SHP77 (cell line): ENCODE measurements around the gene CYFIP2.

Experiments
- DNase-seq, 2 experiments: peaks; one replicate each; lab custom pipeline; 2025; lab: John Stamatoyannopoulos, UW

Gene CYFIP2

GRCh38 chr5:157258450-157258849, 7.5 kb upstream of the CYFIP2 start:
- DNase-seq = no peak

DNA sequence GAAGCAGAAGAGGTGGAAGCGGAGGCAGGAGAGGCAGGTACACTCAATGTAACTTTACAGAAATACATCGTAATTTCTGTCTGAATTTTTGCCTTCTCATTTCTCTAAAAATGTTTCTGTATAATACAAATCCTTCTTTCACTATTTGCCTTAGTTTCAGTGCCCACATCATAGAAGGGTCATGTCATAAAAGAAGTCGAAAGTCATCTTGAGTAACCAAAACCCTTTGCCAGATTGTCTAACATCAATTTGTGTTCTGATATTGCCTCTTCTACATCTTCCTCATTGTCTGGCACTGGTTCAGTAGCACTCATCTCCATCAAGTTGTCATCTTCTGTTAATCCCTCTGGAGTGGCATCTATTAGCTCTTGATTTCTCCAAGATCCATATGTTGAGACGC, 6.2 kb upstream of the CYFIP2 start:
- no peak for DNase-seq

GRCh38 chr5:157263496-157264090, 2.3 kb upstream of the CYFIP2 start:
- no peak for DNase-seq

GRCh38 chr5:157266286-157267007, 524 bp downstream of the CYFIP2 start:
- peak in 1 of 2 experiments; percentile 19 for DNase-seq

DNA sequence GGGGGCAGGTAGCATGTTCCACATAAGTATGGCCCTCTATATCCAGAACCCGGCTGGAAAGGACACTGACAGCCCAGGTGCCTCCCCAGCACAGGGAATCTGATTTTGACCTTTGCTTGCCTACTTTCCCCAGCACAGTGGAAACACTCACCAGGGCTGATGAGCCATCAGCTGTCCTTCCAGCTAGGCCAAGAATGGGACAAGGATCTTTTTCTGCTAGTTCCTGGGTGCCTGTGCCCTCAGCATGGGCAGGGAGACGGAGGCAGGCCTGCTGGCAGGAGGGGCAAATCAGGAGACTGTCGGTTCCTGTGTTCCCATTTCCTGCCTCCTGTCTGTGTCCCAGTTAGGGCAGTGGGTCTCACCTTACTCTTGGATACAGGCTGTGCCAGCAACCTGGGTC, 1.1 kb downstream of the CYFIP2 start:
- DNase-seq = no peak

GRCh38 chr5:157267761-157268480, 2.0 kb downstream of the CYFIP2 start:
- DNase-seq = no peak

DNA sequence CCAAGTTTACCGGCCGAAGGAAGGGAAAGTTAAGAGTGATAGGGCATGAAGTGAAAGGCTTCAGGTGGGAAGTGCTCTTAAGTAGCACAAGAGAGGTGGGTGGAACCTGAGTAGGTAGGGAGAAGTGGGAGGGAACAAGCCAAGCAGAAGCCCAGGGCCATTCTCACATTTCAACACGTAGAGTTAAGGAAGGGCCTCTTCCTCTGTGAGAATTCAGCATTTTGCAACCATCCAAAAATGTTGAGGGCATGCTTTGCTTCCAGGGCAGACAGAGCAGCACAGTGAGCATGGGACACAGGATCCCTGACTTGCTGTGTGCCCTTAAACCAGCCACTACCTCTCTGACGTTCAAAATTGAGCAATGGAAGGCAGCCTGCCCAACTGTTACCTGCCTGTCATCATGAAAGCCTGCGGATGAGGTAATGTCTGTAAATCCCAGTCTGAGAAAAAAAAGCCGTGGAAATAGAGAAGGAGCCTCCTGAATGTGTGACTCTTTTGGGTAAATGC, 3.3 kb downstream of the CYFIP2 start:
- no peak for DNase-seq

GRCh38 chr5:157269761-157270272, 3.9 kb downstream of the CYFIP2 start:
- no peak for DNase-seq

DNA sequence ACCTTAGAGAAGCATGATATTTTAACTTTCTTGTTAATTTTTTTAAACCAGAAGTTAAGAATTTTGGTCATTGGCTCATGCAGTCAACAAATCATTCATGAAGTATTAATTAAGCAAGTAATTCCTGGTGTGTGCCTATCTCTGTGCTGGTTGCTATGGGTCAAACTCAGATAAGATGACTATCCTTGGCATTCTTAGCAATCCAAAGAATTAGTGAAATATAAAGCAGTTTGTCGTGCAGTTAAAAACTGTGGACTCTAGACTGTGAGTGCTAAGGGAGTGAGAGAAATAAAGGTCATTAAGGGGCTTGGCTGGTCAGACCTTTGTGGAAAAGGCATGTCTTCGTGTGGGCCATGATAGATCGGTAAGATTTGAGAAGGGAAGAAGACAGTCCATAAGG, 4.8 kb downstream of the CYFIP2 start:
- no peak for DNase-seq

DNA sequence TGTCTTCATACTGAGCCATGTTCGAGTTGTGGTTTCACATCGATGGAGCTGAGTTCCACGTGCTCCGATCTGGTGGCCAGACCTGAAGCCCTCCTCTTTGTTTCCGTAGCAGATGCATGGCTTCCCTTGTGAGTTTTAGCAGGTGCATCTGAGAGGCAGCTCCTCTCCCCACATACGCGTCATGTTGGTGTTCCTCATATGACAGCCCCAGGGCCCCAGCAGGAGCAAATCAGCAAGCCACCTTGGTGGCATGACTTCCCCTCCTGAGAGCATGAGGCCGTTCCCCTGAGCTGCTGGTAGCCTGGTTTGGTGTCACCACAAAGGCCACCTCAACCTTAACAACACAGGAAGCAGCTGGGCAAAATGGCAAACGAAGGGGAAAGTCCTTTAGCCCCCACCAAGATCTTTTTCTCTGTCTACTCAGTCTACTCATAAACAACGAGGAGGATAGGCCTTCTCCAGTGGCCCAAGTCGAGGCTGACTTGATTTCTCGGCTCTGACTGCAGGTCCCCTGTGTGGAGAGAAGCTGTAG, 5.9 kb downstream of the CYFIP2 start:
- DNase-seq = no peak

- no peak for DNase-seq
Measured at GRCh38 chr5:157273131-157273556, 7.2 kb downstream of the CYFIP2 start.

- no peak for DNase-seq
Measured at GRCh38 chr5:157275403-157275802, 9.5 kb downstream of the CYFIP2 start.

GRCh38 chr5:157278319-157279037, 12.6 kb downstream of the CYFIP2 start:
- DNase-seq = no peak

DNA sequence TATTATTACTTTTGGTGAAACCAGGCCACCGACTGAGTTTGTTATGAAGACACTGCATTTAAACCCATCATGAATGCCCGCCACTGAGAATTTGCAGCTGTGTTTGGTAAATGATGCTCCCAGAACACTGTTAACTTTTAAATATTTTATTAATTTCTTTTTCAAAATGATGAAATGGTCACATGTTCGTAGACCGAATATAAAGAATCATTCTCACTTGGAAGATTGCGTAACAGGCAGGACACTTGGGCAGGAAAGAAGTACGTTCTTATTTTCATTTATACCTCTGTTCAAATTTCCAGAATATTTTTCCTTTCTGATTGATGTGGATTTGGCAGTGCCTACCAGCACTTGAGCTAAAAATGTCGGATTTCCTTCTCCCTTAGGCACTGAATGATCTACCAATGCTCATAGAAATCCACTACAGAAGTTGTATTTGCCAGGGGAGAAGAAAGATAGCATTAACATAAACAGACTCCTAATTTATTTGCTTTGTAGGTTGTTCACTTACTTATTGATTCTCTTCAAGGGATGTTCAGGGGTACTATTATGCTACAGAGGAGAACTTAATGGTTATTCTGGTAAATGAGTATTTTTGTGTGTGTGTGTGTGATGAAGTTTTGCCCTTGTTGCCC, 13.8 kb downstream of the CYFIP2 start:
- no peak for DNase-seq

GRCh38 chr5:157280927-157281326, 15.0 kb downstream of the CYFIP2 start:
- no peak for DNase-seq

- no peak for DNase-seq
Measured at GRCh38 chr5:157282150-157282549, 16.2 kb downstream of the CYFIP2 start.

- no peak for DNase-seq
Measured at GRCh38 chr5:157283434-157283833, 17.5 kb downstream of the CYFIP2 start.

DNA sequence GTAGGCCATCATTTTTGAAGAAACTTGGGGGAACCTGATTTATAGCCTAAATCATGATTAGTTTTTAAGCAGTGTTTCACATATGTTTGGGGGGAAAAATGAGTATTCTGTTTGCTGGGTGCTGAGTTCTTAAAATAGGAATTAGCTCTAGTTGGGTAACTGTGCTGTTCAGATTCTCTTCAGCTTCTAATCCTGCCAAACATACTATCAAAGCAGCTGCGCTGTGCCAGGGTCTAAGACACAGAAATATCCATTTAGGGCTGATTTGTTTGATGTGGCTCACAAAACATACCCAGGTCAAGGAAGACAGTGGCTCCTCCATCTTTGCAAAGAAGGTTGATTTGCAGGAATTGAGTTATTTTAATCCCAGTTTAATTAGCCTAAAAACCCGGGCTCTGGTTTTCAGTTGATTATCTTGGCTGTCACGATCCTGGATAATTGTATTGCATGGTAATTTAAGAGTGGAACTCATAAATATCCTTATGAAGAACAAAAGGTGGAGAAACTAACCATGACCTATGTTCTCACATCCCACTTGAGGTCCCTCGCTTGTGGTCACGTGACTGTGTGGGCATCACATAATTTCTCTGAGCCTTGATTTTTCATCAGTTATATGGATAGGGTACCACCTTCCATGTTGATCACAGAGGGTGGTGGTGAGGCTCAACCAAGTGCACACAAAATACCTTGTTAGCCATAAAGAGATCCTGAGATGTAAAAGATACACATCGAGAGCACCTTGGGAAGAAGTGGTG, 18.7 kb downstream of the CYFIP2 start:
- DNase-seq = no peak

DNA sequence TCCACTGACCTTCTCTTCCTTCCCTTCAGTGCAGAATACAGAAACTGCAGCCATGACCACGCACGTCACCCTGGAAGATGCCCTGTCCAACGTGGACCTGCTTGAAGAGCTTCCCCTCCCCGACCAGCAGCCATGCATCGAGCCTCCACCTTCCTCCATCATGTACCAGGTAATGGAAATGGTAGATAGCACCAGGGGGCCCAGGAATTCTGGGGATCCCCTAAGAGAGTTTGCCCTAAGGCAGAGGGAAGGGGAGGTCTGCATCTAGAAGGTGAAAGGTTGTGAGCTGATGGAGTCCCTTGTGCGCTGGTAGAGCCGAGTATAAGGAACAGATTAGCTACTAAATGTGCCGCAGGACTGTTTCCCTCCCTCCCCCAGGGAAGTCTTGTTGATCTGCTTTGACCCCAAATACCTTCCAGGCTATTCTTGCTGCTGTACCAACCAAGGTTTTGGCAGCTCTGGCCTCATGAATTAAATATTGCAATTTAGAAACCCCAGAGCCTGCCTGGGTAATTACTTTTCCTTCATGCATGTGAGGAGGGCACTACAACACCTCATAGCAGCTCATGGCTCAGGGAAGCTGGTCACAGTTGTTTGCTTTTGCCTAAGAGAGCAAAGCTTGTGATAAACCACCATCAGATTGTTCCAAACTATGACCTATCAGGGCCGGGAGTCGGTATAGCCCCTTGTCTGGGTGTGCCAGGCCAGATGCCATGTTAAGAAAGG, 19.6 kb downstream of the CYFIP2 start:
- DNase-seq = no peak

GRCh38 chr5:157286761-157287211, 20.9 kb downstream of the CYFIP2 start:
- no peak for DNase-seq
